Astrocyte of the spinal cord (primary cell): ENCODE measurements around the gene CEMP1.

ENCODE experiments used
- DNase-seq: peaks from one replicate; pipeline ENCODE4 v3.0.0; 2011; ENCODE audit warnings: low read depth, low spot score
- H3K4me3 ChIP-seq: 2 replicates; pipeline ENCODE4 v1.5.1; 2011; ENCODE audit warnings: low read depth, mild to moderate bottlenecking, low read length, moderate library complexity
- in situ Hi-C: cut with HindIII; loops from 2 replicates; pipeline ENCODE4 v1.10.0; 2017; ENCODE audit warnings: low sequenced_read_pairs
- TF ChIP-seq, protein P1 (sequence below): IDR thresholded peaks from 2 replicates; pipeline ENCODE4 v1.5.1; 2012; ENCODE audit warnings: low read depth, mild to moderate bottlenecking, low read length, inconsistent platforms

Gene CEMP1

DNA sequence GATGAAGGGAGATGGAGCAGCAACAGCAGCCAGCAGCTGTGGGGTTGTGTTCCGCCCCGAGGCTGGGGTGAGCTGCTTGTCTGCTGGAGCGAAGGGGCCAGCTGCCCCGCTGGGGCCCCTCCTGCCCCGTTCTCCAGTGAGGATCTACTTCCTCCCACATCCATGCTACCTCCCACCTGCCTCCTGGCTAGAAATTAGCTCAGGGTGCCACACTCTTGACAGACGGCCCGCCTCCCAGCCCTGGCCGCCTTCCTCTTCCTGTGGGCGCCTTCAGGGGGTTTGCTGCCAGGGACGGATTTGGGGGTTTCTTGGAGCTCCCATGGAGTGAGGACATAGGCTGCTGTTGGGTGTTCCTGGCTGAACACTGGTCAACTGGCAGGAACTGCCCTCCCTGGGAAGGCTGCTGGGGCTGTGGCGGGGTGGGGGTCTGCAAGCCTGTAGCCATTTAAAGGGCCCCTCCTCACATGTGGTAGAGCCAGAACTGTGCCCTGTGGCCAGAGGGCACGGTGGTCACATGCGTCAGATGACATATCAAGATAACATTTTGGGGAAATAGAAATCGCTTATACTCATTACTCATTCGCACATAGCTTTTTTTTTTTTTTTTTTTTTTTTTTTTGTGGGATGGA is 43.2 kb downstream of the CEMP1 start:
- H3K4me3 ChIP-seq, result no peak overlapping the region
- in situ Hi-C loops, result no loop called here
- no peak for DNase-seq
- TF ChIP-seq, protein P1, sequence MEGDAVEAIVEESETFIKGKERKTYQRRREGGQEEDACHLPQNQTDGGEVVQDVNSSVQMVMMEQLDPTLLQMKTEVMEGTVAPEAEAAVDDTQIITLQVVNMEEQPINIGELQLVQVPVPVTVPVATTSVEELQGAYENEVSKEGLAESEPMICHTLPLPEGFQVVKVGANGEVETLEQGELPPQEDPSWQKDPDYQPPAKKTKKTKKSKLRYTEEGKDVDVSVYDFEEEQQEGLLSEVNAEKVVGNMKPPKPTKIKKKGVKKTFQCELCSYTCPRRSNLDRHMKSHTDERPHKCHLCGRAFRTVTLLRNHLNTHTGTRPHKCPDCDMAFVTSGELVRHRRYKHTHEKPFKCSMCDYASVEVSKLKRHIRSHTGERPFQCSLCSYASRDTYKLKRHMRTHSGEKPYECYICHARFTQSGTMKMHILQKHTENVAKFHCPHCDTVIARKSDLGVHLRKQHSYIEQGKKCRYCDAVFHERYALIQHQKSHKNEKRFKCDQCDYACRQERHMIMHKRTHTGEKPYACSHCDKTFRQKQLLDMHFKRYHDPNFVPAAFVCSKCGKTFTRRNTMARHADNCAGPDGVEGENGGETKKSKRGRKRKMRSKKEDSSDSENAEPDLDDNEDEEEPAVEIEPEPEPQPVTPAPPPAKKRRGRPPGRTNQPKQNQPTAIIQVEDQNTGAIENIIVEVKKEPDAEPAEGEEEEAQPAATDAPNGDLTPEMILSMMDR, result no peak

GRCh38 chr16:2487517-2487842 is 43.7 kb downstream of the CEMP1 start:
- in situ Hi-C loops, result no loop called here
- TF ChIP-seq, protein P1, result no peak
- DNase-seq, result no peak
- no peak overlapping the region for H3K4me3 ChIP-seq

GRCh38 chr16:2486645-2487516 is 44.3 kb downstream of the CEMP1 start:
- TF ChIP-seq, protein P1, result no peak
- H3K4me3 ChIP-seq, result no peak overlapping the region
- DNase-seq, result no peak
- in situ Hi-C loops, result no loop called here

GRCh38 chr16:2485811-2486507 is 45.2 kb downstream of the CEMP1 start:
- in situ Hi-C loops, result no loop called here
- H3K4me3 ChIP-seq, result no peak overlapping the region
- TF ChIP-seq, protein P1, result no peak
- no peak for DNase-seq

DNA sequence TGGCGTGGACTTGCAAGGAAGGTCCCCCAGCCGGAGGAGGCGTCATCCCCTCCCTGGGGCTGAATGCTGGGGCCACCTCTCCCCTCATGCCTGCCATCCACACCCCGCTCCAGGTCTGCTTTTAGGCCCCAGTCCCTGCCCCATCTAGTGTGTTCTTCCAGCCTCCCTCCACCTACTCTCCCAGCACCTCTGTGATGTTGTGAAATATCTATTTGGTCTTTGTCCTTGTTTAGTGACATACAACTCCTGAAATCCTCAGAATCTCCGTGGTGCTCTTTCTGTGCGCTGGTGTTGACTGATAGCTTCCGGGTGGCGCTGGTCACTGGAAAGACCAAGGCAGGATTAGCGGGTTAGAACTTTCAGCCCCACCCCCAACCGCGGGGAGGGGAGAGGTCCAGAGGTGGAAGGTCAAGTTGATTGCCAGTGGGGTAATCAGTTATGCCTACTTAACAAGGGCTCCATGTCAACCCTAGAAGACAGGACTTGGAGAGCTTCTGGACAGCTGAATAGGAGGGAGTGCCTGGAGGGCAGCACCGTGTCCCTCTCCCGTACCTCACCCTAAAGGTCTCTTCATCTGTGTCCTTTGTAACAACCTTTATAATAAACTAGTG is 46.2 kb downstream of the CEMP1 start:
- no peak overlapping the region for H3K4me3 ChIP-seq
- in situ Hi-C loops, result no loop called here
- no peak for DNase-seq
- TF ChIP-seq, protein P1, result no peak
